Testis (tissue), 2 donors: ENCODE results near the gene YDJC.

Experiments
- CTCF ChIP-seq, 3 experiments: fragments of 450-650 bp in 2 of 3; fragments of 200-600 bp in 1 of 3; sonication (generic) in 1 of 3; IDR thresholded peaks; one replicate each; pipeline ENCODE4 v1.5.1; 2016 to 2019; ENCODE audit warnings: antibody characterized with exemption in 3 of 3, mild to moderate bottlenecking in 2 of 3, moderate library complexity in 1 of 3
- POLR2A ChIP-seq: fragments of 450-650 bp; IDR thresholded peaks from one replicate; pipeline ENCODE4 v1.6.1; 2017; ENCODE audit warnings: antibody characterized with exemption, mild to moderate bottlenecking, moderate library complexity

GRCh38 chr22:21646608-21647590 is 17.1 kb upstream of the YDJC start:
- peak; percentile 66 to 81 (median 76) for TF ChIP-seq CTCF (IDR thresholded peaks at IDR 0.05)
- no peak for TF ChIP-seq POLR2A
